Activated naive CD8-positive, alpha-beta T cell treated with anti-CD3 and anti-CD28 coated beads, Interleukin-2, amount 50 U/mL, for 16 hours (primary cell): ENCODE measurements around the gene GPC6.

Experiments used
- DNase-seq: peaks from one replicate; pipeline ENCODE4 v3.0.0-alpha.2; 2020; ENCODE audit warnings: low read depth, low spot score

GPC6 gene

DNA sequence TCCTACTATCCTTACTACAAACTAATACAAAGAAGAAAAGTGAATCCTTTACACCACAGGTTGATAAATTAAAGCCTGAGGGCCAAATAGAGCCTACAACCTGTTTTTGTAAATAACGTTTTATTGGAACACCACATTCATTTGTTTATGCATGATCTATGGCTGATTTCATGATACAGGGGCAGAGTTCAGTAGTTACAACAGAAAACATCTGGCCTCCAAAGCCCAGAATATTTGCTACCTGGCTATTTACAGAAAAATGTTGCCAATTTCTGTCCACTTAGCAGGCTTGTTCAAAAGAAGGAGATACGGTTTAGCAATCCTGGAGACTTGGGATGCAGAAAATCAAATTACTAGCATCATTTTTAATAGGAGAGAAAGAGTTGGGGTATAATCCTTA is 1228.8 kb downstream of the GPC6 start:
- no peak for DNase-seq
